ENCODE measurements around the gene MGRN1.

DNA sequence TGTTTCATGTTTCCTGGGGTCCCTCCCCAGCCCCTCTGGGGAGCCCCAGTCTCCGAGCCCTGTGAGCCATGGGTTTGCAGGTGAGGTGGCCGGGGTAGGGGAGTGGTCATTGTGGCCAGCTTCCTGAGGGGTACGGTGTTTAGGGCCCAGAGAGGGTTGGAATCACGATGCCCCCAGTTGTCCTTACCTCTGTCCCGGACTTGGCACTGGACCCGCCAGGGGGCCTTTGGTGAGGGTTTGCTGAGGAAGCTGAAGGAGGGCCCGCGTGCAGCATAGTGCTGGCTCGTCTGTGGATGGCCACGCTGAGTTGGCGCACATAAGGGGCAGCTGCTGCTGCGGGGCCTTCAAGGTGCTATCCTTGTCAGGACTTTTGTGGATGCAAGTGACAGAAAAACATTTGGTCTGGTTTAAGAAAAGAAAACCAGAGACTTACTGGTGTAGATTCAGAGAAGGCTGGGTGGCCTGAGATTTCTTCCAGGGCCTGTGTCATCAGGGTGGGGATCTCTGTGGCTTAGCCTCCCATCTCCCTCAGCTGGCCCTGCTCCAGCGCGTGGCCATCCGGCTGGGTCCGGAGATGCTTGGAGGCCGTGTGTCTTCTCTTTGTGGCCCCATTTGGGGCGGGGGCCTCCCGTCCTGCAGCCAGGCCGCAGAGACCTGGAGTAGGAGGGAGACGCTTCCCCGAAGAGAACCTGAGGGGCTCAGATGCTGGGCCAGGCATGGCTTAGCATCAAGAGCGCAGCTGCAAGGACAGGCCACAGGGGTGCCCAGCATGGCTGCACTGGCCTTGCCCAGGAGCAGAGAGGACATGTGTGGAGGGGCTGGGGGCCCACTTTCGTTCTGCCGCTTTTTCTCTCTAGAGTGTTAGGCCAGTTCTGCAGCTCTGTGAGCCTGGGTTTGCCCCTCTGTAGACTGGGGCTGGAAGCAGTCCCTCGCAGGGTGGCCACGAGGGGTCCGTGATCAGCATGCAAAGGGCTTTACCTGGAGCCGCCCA, 35.0 kb downstream of the MGRN1 start:
- TF ChIP-seq YY1 (IDR thresholded peaks at IDR 0.05; ENCODE audit: insufficient read depth, insufficient read length) (no peak), SUZ12 (IDR thresholded peaks at IDR 0.05; ENCODE audit: extremely low read depth, insufficient read depth, insufficient read length) (no peak), ZNF274 (IDR thresholded peaks at IDR 0.05; ENCODE audit: low read depth, low read length) (no peak)

All from NT2/D1 (cell line).